ENCODE measurements around the gene LMTK2.

The LMTK2 gene

DNA sequence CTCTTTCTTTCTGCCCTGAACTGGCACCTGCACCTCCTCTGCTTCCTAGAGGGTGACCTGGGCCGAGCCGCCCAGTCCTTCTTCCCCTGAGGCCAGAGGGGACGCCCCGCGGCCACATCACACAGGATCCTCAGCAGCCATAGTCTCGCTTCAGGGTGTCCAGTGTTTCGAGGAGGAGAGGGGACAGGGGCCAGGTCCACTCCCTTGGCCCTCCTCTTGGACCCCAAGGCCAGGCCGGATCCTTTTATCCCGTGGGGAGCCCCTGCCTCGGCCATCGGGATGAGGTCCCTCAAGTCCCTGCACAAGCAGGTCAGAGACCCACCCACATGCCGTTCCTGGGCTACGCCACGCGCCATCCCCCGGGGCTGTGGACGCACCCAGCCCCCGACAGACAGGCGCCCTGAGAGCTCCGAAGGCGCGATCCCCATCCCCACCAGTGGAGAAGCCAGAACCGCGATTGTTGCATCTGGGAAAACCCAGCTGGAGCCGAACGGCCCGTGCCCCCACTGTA is 108.2 kb downstream of the LMTK2 start:
- TF ChIP-seq CTCF (conservative IDR thresholded peaks at IDR 0.05; ENCODE audit: low read length) (no peak), EZH2phosphoT487 (IDR thresholded peaks at IDR 0.05; ENCODE audit: borderline replicate concordance) (no peak)
- H3K36me3 ChIP-seq (ENCODE audit: insufficient read depth, low read length): no peaks in the 10 kb centered on the region
- no peak overlapping the region for H3K4me3 ChIP-seq (ENCODE audit: low read length, poor library complexity, severe bottlenecking)
- H3K4me2 ChIP-seq (ENCODE audit: low read depth, low read length, poor library complexity, severe bottlenecking): no peak overlapping the region
- H3K9me2 ChIP-seq (replicated peaks; ENCODE audit: low read depth, low read length): no peaks in the 10 kb centered on the region
- no peak overlapping the region for H3K9ac ChIP-seq (ENCODE audit: low read depth, low read length, poor library complexity, severe bottlenecking)
- H3K27me3 ChIP-seq (ENCODE audit: insufficient read depth, low read length, poor library complexity, severe bottlenecking): no peaks in the 10 kb centered on the region
- no peaks in the 10 kb centered on the region for H3K4me1 ChIP-seq (ENCODE audit: insufficient read depth, low read length, poor library complexity, severe bottlenecking)
- H2AFZ ChIP-seq (ENCODE audit: low read length): no peak overlapping the region
- no peaks in the 10 kb centered on the region for H3K79me2 ChIP-seq (ENCODE audit: insufficient read depth, low read length)
- no peaks in the 10 kb centered on the region for H3F3A ChIP-seq (ENCODE audit: low read depth)
- no peaks in the 10 kb centered on the region for H3K9me3 ChIP-seq (ENCODE audit: insufficient read depth, low read depth, low read length)
- H4K20me1 ChIP-seq (ENCODE audit: insufficient read depth, low read length, poor library complexity, severe bottlenecking): no peaks in the 10 kb centered on the region

DNA sequence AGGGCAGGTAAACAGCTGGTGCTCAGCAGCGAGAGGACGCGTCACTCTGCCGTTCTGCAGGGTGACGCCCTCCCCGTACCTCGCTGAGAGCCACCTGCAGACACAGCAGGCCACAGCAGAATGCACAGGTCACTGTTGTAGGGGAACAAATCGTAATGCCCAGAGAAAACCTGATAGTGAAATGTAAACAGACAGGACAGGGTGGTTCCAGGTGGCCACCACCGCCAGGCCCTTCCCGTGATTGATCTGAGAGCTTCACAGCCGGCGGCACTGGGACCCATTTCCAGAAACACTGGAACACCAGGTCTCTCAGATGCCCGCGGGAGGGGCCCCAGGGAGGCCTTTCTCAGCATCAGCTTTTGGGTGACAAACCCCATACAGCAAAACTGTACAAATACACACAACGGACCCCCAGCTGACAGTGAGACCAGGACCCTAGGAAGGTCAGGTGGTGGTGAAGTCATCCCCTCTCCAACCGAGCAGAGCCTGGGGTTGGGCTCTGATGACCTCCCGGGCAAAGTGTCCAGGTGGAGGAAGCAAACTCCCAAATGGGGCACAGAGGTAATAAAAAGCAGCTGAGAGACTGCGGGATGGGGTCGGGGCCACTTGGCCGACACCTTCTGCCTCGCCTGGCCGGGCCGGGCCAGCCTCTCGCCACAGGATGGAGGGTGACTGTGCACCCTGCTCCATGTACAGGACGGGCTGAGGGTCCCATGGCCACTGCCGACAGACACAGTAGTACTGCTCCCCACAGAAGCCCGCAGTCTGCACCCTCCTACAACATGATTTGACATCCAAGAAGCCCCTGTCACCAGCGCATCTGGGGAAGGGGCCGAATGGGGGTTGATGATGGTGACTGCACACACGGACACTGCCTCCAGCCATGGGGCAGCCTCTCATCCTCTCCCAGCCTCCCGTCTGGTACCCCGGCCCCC is 109.2 kb downstream of the LMTK2 start:
- Histone ChIP-seq H4K20me1 (ENCODE audit: insufficient read depth, low read length, poor library complexity, severe bottlenecking) (no peaks in the 10 kb centered on the region), H3K9me3 (ENCODE audit: insufficient read depth, low read depth, low read length) (no peaks in the 10 kb centered on the region), H3K27me3 (ENCODE audit: insufficient read depth, low read length, poor library complexity, severe bottlenecking) (no peaks in the 10 kb centered on the region), H3K9me2 (replicated peaks; ENCODE audit: low read depth, low read length) (no peaks in the 10 kb centered on the region), H3F3A (ENCODE audit: low read depth) (no peaks in the 10 kb centered on the region), H2AFZ (ENCODE audit: low read length) (no peak overlapping the region), H3K36me3 (ENCODE audit: insufficient read depth, low read length) (no peaks in the 10 kb centered on the region), H3K79me2 (ENCODE audit: insufficient read depth, low read length) (no peaks in the 10 kb centered on the region), H3K4me3 (ENCODE audit: low read length, poor library complexity, severe bottlenecking) (no peak overlapping the region), H3K9ac (ENCODE audit: low read depth, low read length, poor library complexity, severe bottlenecking) (no peak overlapping the region), H3K4me1 (ENCODE audit: insufficient read depth, low read length, poor library complexity, severe bottlenecking) (no peaks in the 10 kb centered on the region), H3K4me2 (ENCODE audit: low read depth, low read length, poor library complexity, severe bottlenecking) (no peak overlapping the region)
- TF ChIP-seq EZH2phosphoT487 (IDR thresholded peaks at IDR 0.05; ENCODE audit: borderline replicate concordance): no peak
- TF ChIP-seq CTCF (conservative IDR thresholded peaks at IDR 0.05; ENCODE audit: low read length): no peak

DNA sequence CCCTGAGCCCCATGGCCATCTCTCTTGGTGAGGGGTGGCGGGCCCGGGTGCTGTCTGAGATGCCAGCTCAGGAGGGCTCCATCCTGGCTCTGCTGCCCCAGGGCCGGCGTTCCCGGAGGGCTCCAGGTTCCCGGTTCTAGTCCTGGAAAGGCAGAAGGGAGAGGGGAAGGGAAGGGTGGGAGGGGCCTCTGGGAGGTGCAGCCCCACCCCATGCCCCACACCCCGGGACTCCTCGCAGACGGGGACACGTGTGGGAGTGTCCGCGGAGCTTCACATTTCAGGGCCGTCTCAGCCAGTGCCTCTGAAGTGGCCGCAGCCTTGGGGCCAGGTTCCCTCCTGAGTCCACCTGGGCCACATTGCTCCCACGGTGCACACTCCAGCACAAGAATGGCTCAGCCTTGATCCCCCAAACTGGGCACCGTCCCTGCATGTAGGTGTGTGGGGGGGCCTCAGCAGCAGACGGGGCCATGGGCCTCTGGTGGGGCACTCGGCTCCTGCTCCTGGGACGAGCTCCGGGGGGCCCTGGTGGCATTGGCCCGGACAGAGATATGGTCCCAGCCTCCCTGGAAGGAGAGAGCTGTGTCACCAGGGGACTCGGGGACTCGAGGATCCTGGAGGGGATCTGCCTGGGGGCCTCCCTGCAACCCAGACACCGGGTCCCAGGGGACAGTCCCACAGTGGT is 110.4 kb downstream of the LMTK2 start:
- TF ChIP-seq EZH2phosphoT487 (IDR thresholded peaks at IDR 0.05; ENCODE audit: borderline replicate concordance) (no peak), CTCF (conservative IDR thresholded peaks at IDR 0.05; ENCODE audit: low read length) (no peak)
- Histone ChIP-seq H3F3A (ENCODE audit: low read depth) (no peaks in the 10 kb centered on the region), H3K27me3 (ENCODE audit: insufficient read depth, low read length, poor library complexity, severe bottlenecking) (no peaks in the 10 kb centered on the region)

More for the DNA sequence above, 110.4 kb downstream of the LMTK2 start:
- Histone ChIP-seq H4K20me1 (ENCODE audit: insufficient read depth, low read length, poor library complexity, severe bottlenecking) (no peaks in the 10 kb centered on the region), H3K79me2 (ENCODE audit: insufficient read depth, low read length) (no peaks in the 10 kb centered on the region), H3K36me3 (ENCODE audit: insufficient read depth, low read length) (no peaks in the 10 kb centered on the region), H3K4me2 (ENCODE audit: low read depth, low read length, poor library complexity, severe bottlenecking) (no peak overlapping the region), H3K4me3 (ENCODE audit: low read length, poor library complexity, severe bottlenecking) (no peak overlapping the region), H3K9me2 (replicated peaks; ENCODE audit: low read depth, low read length) (no peaks in the 10 kb centered on the region), H3K4me1 (ENCODE audit: insufficient read depth, low read length, poor library complexity, severe bottlenecking) (no peaks in the 10 kb centered on the region), H3K9me3 (ENCODE audit: insufficient read depth, low read depth, low read length) (no peaks in the 10 kb centered on the region), H2AFZ (ENCODE audit: low read length) (no peak overlapping the region), H3K9ac (ENCODE audit: low read depth, low read length, poor library complexity, severe bottlenecking) (no peak overlapping the region)

All from Loucy (cell line).